Smooth muscle cell of trachea (primary cell): ENCODE data around the gene SLK. TPM values are rescaled to one million over a fixed set of nuclear protein-coding genes. Genes with fewer than 3 reads are reported as not detected.

Experiments used
- total RNA-seq: library from RNA; depleted of rRNA; stranded (reverse); fragments of >200 nt; gene quantifications from 2 replicates; pipeline ENCODE4 v1.2.1, GENCODE V29; 2014

Gene SLK
- total RNA-seq = 60.2 and 82.3 TPM in 2 replicates

GRCh38 chr10:103966671-103967447 is at the start of gene SLK:
Gene SLK (plus strand): TSS chr10:103967140. CDS start chr10:103967746, 606 bp downstream.

GRCh38 chr10:103918053-103918846 is 48.7 kb upstream of the SLK start, which contains the start of gene STN1:
Gene STN1 (minus strand): TSS chr10:103918184. CDS start chr10:103917594, 590 bp downstream.

Other genes starting within 250 kb of the SLK start
- gene SH3PXD2A, start 111.6 kb upstream of the SLK start, total RNA-seq = 24.0 and 38.5 TPM in 2 replicates
- gene STN1, start 49.0 kb upstream of the SLK start, total RNA-seq = 46.3 and 55.4 TPM in 2 replicates
- under 0.01 and 1.6 TPM in 2 replicates for gene COL17A1, start 118.7 kb downstream of the SLK start, total RNA-seq
- 5.5 and 16.9 TPM in 2 replicates for gene SFR1, start 155.0 kb downstream of the SLK start, total RNA-seq